ENCODE measurements around the gene NANS.

Gene NANS

DNA sequence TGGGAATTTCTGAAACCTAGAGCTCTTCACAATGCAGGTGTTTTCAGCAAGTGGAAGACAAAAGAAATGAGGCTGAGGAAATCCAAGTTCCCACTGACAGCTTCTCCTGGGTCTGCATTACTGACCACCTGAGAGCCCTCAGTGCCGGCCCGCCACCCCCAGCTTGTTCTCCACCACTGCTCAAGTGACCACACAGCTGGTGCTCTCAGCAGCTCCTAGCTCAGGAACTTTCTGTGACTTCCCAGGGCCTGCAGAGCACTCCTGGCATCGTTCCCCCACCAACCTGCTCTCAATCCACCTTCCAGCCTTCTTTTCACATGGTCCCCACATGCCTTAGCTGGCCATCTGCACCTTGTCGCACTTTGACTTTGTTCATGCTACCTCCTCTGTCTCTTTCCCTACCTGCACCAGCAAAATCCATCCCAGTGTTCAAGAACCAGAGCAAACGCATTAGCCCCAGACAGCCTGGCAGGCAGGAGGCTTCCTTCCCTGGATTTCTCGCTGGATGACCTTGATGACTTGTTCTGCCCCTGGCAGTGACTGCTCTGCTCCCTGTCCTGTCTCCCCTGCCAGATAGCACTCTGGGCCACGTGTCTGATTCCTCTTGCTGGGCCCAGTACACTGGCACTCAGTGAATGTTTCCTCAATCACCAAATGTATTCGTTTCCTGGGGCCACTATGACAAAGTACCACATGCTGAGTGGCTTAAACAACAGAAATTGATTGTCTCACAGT, 35.1 kb upstream of the NANS start:
- H3K9me3 ChIP-seq (ENCODE audit: insufficient read depth, low read depth, low read length), result no peaks in the 10 kb centered on the region
- no peaks in the 10 kb centered on the region for H3K9me2 ChIP-seq (replicated peaks; ENCODE audit: low read depth, low read length)
- H2AFZ ChIP-seq (ENCODE audit: low read length), result no peak overlapping the region
- TF ChIP-seq, protein P1, sequence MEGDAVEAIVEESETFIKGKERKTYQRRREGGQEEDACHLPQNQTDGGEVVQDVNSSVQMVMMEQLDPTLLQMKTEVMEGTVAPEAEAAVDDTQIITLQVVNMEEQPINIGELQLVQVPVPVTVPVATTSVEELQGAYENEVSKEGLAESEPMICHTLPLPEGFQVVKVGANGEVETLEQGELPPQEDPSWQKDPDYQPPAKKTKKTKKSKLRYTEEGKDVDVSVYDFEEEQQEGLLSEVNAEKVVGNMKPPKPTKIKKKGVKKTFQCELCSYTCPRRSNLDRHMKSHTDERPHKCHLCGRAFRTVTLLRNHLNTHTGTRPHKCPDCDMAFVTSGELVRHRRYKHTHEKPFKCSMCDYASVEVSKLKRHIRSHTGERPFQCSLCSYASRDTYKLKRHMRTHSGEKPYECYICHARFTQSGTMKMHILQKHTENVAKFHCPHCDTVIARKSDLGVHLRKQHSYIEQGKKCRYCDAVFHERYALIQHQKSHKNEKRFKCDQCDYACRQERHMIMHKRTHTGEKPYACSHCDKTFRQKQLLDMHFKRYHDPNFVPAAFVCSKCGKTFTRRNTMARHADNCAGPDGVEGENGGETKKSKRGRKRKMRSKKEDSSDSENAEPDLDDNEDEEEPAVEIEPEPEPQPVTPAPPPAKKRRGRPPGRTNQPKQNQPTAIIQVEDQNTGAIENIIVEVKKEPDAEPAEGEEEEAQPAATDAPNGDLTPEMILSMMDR (conservative IDR thresholded peaks at IDR 0.05; ENCODE audit: low read length), result no peak
- TF ChIP-seq EZH2phosphoT487 (IDR thresholded peaks at IDR 0.05; ENCODE audit: borderline replicate concordance), result no peak
- no peaks in the 10 kb centered on the region; the same call in 1 of the 2 replicates for H3F3A ChIP-seq (ENCODE audit: low read depth)
- no peaks in the 10 kb centered on the region for H3K79me2 ChIP-seq (ENCODE audit: insufficient read depth, low read length)
- no peak overlapping the region for H3K4me3 ChIP-seq (ENCODE audit: low read length, poor library complexity, severe bottlenecking)
- no peaks in the 10 kb centered on the region for H3K27me3 ChIP-seq (ENCODE audit: insufficient read depth, low read length, poor library complexity, severe bottlenecking)
- H3K4me1 ChIP-seq (ENCODE audit: insufficient read depth, low read length, poor library complexity, severe bottlenecking), result no peaks in the 10 kb centered on the region
- no peak overlapping the region for H3K4me2 ChIP-seq (ENCODE audit: low read depth, low read length, poor library complexity, severe bottlenecking)
- H3K36me3 ChIP-seq (ENCODE audit: insufficient read depth, low read length), result peaks cover 44% of the 10 kb centered on the region; the same call in 1 of the 2 replicates
- H4K20me1 ChIP-seq (ENCODE audit: insufficient read depth, low read length, poor library complexity, severe bottlenecking), result no peaks in the 10 kb centered on the region
- H3K9ac ChIP-seq (ENCODE audit: low read depth, low read length, poor library complexity, severe bottlenecking), result no peak overlapping the region

DNA sequence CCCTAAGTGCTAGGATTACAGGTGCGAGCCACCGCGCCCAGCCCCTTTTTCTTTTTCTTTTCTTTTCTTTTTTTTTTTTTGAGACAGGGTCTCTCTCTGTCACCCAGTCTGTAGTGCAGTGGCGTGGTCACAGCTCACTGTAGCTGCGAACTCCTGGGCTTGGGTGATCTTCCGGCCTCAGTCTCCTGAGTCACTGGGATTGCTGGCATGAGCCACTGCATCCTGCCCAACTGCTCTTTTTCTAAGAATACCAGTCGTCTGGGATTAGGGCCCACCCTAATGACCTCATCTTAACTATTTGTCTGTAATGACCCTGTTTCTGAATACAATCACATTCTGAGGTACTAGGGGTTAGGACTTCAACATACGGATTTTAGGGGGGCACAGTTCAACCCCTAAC, 34.1 kb upstream of the NANS start:
- Histone ChIP-seq H3K4me3 (ENCODE audit: low read length, poor library complexity, severe bottlenecking) (no peak overlapping the region), H3K9me2 (replicated peaks; ENCODE audit: low read depth, low read length) (no peaks in the 10 kb centered on the region), H3K9ac (ENCODE audit: low read depth, low read length, poor library complexity, severe bottlenecking) (no peak overlapping the region), H3K79me2 (ENCODE audit: insufficient read depth, low read length) (no peaks in the 10 kb centered on the region), H2AFZ (ENCODE audit: low read length) (no peak overlapping the region), H3K4me2 (ENCODE audit: low read depth, low read length, poor library complexity, severe bottlenecking) (no peak overlapping the region), H3K27me3 (ENCODE audit: insufficient read depth, low read length, poor library complexity, severe bottlenecking) (no peaks in the 10 kb centered on the region), H3K4me1 (ENCODE audit: insufficient read depth, low read length, poor library complexity, severe bottlenecking) (no peaks in the 10 kb centered on the region), H3K36me3 (ENCODE audit: insufficient read depth, low read length) (peaks cover 34% of the 10 kb centered on the region; the same call in 1 of the 2 replicates), H4K20me1 (ENCODE audit: insufficient read depth, low read length, poor library complexity, severe bottlenecking) (no peaks in the 10 kb centered on the region), H3K9me3 (ENCODE audit: insufficient read depth, low read depth, low read length) (no peaks in the 10 kb centered on the region), H3F3A (ENCODE audit: low read depth) (no peaks in the 10 kb centered on the region; the same call in 1 of the 2 replicates)
- TF ChIP-seq EZH2phosphoT487 (IDR thresholded peaks at IDR 0.05; ENCODE audit: borderline replicate concordance), result no peak
- TF ChIP-seq, protein P1 (conservative IDR thresholded peaks at IDR 0.05; ENCODE audit: low read length), result no peak

DNA sequence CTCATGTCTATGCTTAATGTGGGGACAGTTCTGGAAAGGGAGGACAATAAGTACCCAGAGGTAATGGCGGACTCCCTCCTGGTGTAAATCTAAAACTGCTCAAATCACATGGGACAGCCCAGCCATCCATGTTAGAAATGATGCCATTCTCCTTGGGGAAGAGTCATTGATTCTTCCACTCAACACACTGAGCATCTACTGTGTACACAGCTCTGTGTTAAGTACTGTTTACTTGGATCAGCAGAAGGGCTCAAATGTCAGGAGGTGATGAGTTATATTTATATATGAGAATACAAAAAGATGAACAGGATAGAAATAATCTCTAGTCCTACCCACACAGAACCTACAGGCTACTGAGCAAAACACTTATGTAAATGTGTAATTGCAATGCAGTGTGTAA, 31.8 kb upstream of the NANS start:
- Histone ChIP-seq H3F3A (ENCODE audit: low read depth) (no peaks in the 10 kb centered on the region), H4K20me1 (ENCODE audit: insufficient read depth, low read length, poor library complexity, severe bottlenecking) (no peaks in the 10 kb centered on the region), H3K9ac (ENCODE audit: low read depth, low read length, poor library complexity, severe bottlenecking) (no peak overlapping the region), H3K4me1 (ENCODE audit: insufficient read depth, low read length, poor library complexity, severe bottlenecking) (no peaks in the 10 kb centered on the region), H2AFZ (ENCODE audit: low read length) (no peak overlapping the region), H3K4me3 (ENCODE audit: low read length, poor library complexity, severe bottlenecking) (no peak overlapping the region), H3K4me2 (ENCODE audit: low read depth, low read length, poor library complexity, severe bottlenecking) (no peak overlapping the region), H3K27me3 (ENCODE audit: insufficient read depth, low read length, poor library complexity, severe bottlenecking) (no peaks in the 10 kb centered on the region), H3K79me2 (ENCODE audit: insufficient read depth, low read length) (no peaks in the 10 kb centered on the region), H3K9me3 (ENCODE audit: insufficient read depth, low read depth, low read length) (no peaks in the 10 kb centered on the region), H3K36me3 (ENCODE audit: insufficient read depth, low read length) (peaks cover 12% of the 10 kb centered on the region; the same call in 1 of the 2 replicates), H3K9me2 (replicated peaks; ENCODE audit: low read depth, low read length) (no peaks in the 10 kb centered on the region)
- no peak for TF ChIP-seq EZH2phosphoT487 (IDR thresholded peaks at IDR 0.05; ENCODE audit: borderline replicate concordance)
- TF ChIP-seq, protein P1 (conservative IDR thresholded peaks at IDR 0.05; ENCODE audit: low read length), result no peak
